HG03469 (cell line): ENCODE data around the gene DUSP1.
"Not testable (repeated sequence)": the region's sequence is repeated elsewhere in the genome, so short reads cannot be mapped to it uniquely, and the experiment has no call there.

ENCODE experiments used
- ATAC-seq: cut with Tn5 transposase; IDR thresholded peaks from one replicate; pipeline ENCODE4 v1.9.1; 2021; ENCODE audit warnings: mild to moderate bottlenecking, moderate library complexity, moderate number of reproducible peaks; ENCODE audit not compliant: unreplicated experiment

Gene DUSP1

DNA sequence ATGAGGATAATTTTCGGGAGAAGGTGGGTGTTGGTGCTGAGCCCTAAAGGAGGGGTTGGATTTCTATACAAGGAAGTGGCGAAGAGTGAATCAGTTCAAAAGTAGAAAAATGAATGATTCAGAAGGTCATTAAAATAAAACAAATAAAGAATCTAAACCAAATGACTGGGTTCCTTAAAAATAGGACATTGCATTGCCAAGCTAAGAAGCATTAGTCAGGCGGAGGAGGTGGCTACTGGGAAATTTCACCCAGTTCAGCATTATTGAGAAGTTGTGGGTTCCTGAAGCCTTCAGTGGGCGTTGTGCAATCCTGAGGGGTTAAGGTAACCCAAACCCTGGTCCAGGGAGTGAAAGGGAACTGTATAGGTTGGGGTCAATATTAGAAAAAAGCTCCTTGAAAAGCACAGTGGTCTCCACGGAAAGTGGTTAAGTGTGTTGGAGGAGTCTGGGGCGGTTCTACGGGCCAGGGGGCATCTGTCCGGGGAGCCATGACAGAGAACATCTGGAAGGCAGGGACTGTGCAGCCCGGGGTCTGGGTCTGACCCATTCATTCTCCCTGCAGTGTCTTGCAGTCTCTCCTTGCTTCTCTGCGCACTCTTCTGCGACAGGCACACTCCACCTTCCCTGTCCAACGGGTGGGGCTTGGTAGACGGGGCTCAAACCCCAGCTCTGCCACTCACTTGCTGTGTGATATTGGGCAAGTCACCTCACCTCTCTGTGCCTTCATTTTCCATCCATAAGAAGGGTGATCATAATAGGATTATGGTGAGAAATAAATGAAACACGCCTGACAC is 27.6 kb upstream of the DUSP1 start:
- no peak for ATAC-seq

DNA sequence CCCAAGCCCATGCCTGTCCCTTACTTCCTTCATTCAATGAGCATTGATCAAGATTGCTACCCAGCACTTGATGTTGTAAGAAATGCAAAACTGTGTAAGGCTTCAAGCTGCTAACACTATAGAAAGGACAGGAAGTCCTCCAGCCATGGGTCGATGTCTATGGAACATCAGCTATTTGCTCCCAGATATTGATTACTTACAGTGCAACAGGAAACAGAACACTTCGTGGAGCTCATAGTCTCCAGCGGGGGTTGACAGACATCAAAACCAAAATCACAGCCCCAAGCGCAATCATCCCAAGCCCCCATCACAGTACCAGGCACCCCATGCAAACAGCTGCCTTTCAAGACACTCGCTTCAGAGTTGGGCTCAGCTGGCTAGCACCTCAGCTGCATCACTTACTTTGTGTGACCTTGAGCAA is 26.8 kb upstream of the DUSP1 start:
- no peak for ATAC-seq

DNA sequence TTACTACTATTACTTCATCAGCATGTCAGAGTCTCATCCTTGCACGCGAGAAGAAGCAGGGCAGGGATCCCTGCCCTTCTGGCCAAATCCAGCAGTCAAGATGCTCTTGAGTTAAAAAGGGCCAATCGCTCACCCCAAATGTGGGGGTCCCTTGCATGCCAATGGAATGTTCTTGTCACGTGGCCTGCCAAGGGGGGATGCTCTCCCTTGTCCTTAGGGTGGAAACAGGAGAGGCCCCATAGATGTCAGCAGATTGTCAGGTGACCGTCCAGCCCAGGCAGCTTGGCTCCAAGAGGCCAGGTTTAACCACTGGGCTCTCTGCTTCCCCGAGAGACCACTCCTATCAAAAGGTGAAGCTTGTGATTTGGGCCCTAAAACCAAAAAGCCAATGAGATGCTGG is 25.3 kb upstream of the DUSP1 start:
- ATAC-seq = no peak

DNA sequence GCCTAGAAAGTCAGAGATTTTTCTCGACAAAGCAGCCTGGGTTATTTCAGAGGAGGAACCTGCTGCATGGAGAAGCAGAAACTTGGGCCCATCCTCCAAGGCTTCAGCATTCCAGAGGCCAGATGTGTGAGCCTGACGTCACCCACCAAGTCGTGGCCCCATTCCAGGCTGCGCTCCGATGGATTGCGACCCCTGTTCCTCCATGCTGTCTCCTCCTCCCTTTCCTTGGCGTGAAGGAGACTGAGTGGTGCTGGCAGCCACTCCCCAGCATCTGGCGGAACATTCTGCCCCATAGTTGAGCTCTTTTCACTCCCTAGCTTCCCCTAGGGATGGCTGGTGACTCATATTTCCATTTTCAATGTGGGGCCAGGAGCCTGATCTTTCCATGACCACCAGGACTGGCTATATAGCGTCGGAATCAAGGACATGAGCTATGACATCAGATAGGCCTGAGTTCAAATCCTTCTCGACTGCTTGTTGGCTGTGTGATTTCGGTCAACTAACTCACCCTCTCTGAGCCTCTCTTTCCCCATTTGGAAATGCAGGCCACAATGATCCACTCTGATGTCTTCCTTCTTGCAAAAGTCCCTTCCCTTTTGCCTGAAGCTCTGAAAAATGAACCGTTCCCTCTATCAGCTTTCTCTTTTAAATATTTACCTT is 24.5 kb upstream of the DUSP1 start:
- no peak for ATAC-seq

DNA sequence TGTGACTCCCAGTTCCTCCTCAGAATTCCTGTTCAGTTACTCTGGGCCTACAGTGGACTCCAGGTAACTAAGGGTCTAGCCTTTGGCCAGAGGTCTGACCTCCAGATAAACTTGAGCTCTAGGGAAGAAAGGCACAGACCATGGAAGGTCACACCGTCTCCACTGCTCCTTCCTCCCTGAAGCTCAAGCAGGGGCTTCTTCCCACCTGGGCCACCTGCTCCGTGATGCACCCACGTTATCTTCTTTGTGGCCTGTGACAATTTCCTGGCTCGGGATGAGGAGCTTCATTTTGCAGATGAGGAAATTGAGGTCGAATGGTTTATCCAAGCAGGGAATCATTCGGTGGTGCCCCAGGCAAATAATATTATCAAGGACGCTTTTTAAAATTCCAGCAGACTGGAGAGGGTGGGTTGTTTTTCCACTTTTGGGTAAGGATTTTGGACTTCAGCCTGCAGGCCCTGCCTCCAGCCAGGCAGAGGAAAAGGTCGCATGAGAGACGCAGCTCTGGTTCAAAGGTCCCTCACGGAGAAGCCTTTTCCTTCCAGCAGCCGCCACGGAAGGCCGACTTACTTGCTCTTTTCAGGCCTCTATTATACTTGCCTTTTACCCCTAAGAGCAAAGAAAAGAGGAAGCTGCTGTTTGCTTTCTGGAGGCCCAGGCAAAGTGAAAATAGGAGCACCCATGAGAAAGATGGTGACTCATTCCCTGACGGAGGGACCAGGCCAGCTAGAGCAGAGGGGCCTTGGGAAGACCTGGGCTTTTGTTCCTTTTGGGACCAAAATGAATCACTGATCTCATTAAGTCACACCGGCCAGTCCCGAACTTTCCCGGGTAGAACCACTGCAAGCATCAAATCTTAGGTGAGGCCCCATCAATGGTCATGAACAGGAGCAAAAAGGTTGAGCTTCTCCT is 22.8 kb upstream of the DUSP1 start:
- no peak for ATAC-seq

DNA sequence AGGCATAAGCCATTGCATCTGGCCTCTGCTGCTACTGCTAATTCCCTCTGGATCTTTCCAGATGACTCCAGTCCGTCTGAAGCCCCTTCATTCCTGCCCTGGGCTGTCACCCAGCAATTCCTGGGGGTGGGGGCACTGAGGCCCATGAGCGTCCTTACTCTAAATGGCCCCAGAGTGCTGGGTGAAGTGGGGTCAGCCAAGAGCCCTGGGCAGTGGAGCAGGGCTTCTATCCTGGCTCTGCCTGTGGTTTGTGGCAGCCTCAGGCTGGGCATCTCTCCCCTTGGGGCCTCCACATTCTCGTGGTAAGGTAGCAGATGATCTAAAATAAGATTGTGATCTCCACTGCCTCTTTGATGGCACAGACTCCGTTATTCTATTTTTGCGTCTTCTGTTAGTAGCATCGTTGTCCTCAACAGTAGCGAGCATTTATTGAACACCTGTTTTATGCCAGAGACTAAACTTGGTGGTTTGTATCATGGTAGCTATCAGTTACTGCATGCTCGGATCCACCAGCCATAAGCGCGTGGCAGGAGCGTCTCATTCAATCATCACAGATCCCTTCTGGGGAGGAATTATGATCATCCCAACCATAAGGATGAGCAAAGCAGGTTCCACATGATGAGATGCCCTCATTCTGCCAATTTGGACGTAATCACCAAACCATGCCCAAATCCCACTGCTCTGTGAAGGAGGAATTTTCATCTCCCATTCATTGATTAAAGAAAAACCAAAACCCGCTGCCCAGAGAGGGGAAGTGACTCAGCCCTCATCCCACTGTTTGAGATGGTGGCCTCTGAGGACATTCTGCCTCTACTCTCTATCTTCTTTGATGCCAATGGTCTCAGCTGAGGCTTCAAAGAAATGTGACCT is 21.9 kb upstream of the DUSP1 start:
- ATAC-seq = no peak

DNA sequence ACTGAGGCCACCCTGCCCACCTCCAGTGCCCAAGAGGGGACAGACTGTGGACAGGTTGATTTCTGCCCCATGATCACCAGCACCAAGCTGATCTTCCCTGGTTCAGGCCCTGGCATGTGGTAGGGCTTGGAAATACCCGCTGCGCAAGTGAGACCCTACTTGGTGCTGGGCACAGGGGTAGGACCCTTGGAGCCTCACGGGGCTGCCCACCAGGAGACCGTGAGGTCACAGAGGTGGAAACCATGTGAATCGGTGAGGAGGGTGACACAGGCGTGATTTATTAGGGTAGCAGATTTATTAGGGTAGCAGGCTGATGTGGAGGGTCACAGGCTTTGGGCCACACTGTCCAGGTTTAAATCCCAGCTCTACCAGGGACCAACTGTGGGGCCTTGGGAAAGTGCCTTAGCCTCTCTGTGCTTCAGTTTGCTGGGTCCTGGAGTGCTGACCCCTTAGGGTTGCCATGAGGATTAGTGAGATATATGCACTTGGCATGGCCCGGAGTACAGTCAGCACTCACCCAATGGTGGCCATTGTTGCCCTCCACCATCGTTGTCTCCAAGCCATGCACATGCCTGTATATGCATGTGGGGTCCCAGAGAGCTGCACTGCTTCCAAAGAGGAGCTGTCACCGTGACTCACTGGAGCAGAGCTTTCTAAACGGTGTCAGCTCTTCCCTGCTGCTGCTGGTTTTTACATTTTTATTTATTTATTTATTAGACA is 20.9 kb upstream of the DUSP1 start:
- no peak for ATAC-seq

DNA sequence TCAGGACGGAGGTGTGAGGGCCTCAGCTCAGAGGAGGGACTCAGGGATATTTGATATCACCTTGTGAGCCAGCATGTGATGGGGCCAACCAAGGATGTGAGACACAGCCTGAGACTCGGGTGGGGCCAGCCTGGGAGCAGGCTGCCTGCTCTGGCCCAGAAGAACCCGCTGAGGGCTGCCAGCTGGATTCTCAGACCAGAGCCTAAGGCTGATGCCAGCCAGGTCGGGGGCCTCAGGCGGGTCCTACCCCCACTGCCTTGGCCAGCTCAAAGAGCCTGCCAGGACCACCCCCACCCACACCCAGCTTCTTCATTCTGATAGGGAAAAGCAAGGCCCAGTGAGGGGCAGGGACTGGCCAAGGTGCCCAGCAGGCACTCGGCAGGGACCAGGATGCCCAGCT is 20.3 kb upstream of the DUSP1 start:
- no peak for ATAC-seq

DNA sequence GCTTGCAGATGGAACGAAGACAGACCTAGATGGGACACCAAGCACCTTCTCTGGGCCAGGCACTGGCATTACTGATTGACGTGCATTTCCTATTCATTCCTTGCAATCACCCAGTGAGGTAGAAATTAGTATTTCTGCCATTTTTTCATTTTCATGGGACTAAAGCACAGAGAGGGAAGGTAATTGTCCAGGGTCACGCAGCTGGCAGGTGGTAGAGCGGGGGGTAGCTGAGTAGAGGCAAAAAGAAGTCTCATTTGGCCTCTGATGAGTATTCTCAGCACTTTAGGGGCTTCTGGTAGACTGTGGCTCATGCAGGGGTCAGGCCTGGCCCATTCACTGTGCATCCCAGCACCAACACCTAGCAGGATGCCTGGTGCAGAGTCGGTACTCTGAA is 19.5 kb upstream of the DUSP1 start:
- no peak for ATAC-seq

DNA sequence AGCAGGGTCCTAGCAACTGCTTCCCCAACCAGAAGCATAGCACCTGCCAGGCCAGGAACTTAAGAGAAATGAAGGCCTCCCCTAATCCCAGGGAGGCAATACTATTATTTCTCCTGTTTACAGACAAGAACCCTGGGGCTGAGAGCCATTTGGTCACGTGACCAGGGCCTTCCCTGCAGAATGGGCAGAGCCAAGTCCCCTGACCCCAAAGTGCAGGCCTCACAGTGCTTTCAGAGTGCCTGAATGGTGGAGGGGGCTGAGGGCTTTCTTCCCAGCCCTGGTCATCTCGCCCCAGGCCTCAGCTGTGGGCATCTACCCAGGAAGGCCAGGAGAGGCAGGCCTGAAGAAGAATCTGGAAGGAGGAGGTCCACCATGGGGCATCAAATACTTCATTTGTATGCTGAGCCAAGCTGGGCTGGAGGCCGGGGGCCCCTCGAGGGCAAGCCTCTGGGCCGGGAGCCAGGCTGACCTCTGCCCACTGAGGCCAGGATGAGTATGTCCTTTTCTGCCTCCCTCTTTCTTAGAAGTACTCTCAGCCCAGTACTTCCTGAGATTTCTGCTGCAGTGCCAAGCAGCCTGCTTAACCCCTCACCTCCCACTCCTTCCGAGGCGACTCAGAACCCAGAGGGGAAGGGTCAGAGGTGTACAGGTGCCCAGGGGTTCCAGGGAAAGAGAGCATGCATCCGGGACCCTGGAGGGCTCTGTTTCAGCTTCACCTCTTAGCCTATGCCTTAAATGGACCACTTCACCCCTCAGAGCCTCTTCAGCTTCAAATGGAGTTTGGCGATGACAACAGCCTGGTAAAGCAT is 18.9 kb upstream of the DUSP1 start:
- no peak for ATAC-seq

DNA sequence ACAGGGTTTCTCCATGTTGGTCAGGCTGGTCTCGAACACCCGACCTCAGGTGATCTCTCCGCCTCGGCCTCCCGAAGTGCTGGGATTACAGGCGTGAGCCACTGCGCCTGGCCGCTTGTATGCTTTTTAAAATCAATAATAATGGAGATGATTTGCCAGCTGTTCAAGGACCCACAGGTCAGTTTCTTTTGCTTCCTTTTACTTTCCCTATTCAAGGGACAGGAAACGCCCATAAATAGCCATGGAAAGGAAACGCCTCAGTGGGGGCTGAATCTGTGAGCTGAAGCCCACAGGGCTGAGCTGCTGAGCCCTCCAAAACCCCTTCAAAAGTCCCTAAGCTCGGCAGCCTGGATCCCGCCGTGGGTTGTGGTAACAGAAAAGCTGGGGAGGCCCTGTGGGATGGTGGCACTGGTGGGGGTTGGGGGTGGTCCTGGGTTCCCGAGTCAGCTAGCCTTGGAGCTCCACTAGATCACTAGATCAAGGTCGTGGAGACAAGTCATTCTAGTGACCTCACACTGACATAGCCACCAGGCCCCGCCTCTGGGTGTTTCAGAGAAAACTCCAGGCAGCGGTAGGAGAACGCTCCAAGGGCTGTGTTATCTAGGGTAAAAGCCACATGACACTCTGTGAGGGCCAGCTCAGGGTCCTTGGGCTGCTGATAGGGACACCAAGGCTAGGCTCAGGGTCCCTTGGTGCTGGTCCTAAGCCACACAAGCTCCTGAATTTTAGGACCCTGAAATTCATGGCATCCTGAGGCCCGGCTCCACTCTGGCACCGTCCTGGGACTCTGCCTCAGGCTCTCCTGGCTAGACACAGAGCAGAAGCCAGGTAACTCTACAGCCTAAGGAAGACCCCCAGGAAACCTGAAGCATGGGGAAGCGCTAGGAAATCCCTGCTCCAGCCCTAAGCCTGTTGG is 18.0 kb upstream of the DUSP1 start:
- no peak for ATAC-seq

DNA sequence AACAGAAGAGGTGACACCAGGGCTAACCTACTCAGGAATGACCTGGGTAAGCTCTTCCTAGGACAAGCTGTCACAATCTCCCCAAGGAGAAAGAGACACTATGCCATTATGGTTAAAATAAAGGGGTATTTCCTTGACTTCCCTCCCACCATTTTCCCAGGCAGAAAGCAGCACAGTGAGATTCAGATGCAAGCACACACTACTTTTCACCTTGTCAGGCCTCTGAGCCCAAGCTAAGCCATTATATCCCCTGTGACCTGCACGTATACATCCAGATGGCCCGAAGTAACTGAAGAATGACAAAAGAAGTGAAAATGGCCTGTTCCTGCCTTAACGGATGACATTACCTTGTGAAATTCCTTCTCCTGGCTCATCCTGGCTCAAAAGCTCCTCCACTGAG is 16.5 kb upstream of the DUSP1 start:
- not testable (repeated sequence) for ATAC-seq

DNA sequence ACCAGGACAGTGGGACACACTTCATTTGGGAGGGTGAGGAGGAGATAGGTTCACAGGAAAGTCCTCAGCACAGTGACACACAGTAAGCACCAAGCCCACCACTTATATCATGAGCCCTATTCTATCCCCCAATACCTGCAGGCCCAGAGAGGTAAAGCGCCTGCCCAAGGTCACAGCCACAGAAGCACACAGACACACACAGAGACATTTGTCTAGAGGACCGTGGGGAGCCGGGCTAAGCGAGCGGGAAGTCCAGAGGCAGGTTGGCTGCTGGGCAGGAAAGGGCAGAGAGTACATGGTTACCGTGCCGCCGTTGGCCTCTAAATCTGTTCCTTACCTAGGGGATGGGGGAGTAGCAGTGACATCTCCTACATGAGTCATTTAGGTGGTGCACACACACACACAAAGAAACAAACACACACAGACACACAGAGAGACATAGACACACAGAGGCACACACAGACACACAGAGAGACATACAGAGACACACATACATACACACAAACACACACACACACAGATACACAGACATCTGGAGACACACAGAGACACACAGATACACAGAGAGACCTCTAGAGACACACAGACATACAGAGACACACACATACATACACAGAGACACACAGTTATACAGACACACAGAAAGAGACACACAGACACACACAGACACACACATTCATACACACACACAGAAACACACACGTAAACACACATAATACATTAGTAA is 15.9 kb upstream of the DUSP1 start:
- no peak for ATAC-seq

DNA sequence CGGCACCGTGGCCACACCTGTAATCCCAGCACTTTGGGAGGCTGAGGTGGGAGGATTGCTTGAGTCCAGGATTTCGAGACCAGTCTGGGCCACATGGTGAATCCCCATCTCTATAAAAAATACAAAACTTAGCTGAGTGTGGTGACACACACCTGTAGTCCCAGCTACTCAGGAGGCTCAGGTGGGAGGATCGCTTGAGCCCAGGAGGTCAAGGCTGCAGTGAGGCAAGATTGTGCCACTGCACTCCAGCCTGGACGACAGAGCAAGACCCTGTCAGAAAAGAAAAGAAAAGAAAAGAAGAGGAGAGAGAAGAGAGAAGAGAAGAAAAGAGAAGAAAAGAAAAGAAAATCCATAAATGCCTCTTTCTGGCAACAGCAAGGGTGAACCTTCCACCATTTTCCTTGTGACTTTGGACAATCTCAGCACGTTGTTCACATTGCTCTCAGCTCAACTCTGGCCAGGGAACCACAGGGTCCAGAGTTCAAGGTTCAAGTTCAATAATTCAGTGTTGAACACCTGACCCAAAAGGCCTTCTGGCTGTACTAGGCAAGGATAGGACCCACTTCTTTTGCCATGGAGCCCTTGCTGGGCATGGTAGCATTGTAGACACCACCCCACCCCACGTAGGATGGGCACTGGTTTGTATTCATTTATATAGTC is 14.6 kb upstream of the DUSP1 start:
- ATAC-seq = no peak

DNA sequence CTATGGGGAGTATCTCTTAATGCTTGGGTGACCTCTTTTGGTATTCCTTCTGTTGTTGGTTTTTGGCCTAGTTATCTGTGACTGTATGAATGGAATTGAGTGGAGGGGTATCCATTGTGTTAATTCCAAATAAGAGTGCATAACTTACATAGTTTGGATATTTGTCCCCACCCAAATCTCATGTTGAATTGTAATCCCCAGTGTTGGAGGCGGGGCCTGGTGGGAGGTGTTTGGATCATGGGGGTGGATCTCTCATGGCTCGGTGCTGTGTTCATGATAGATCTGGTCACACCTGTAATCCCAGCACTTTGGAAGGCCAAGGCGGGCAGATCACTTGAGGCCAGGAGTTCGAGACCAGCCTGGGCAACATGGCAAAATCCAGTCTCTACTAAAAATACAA is 13.2 kb upstream of the DUSP1 start:
- ATAC-seq = not testable (repeated sequence)

DNA sequence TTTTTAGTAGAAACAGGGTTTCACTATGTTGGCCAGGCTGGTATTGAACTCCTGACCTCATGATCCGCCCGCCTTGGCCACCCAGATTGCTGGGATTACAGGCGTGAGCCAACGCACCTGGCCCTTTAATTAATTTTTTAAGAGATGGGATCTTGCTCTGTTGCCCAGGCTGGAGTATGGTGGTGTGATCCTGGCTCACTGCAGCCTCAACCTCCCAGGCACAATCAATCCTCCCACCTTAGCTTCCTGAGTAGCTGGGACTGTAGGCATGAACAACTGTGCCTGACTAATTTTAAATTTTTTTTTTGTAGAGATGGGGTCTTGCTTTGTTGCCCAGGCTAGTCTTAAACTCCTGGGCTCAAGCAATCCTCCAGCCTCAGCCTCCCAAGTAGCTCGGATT is 12.3 kb upstream of the DUSP1 start:
- not testable (repeated sequence) for ATAC-seq
